Measurements from ENCODE around the gene KDELR3. TPM values are rescaled to one million over a fixed set of nuclear protein-coding genes. Genes with fewer than 3 reads are reported as not detected.

KDELR3 gene
- total RNA-seq, 1 experiment from 2014 or later = 11.6 TPM

DNA sequence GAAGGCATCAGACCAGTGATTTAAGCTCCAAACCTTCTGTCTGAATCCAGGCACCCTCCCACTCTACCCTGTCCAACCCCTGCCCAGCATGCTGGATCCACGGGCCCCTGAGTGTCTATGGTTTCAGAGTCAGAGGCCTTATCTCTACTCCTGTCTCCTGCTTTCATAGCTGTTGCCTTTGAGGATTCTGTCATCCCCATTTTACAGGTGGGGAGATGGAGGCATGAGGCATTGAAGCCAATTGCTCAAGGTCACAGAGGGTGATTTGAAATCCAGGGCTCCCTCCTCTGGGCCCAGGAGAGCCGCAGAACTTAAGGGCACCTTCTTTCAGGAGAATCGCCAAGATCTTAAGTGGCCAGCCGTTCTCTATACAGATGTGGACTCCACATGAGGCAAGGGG, 16.0 kb upstream of the KDELR3 start:
- POLR2A ChIA-PET = interaction anchor here (0.6 kb wide), 1 partner anchor 577 kb away, joined by 4 read pairs; no protein-coding TSS in a partner anchor
- no peaks in the 10 kb centered on the region for H3K27me3 ChIP-seq (ENCODE audit: control insufficient read depth, insufficient read depth, low read length)
- intact Hi-C loops (cut with micrococcal nuclease; ENCODE audit: unreplicated experiment) = no loop called here

DNA sequence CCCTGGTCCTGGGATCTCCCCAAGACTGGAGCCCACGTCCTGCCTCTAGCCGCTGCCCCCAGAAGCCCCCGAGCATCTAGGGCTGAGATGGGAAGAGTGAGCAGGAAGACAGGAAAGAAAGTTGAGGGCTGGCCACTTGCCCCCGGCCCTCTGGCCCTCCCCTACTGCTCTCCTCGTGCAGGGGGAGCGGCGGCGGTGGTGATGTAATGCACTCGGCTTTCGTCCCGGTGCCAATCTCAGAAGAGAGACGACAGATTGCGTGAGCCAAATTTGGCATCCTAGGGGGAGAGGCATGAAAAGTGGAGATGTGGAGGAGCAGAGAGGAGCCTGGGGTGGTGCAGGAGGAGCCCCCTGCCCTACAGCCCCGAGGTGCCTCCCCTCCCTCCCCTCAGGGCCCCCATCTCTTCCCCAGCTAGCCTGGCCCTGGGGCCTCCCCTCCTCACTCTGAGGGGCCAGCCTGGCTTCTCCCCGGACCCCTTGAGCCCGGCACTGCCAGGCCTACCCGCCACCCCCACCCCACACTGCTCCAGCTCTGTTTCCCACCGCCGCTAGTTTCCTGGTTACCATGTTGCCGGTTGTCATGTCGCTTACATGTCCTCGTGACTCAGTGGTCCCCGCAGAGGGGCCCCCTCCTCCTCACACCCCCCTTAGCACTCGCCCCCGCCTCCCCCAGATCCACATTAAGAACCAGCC, 15.4 kb upstream of the KDELR3 start:
- intact Hi-C loops (cut with micrococcal nuclease; ENCODE audit: unreplicated experiment) (no loop called here), in situ Hi-C loops (cut with HindIII; ENCODE audit: low pct_unique_long_range_greater_than_20kb, low sequenced_read_pairs) (no loop called here)
- no peak for ATAC-seq
- Histone ChIP-seq H3K4me3 (ENCODE audit: low read depth in 2 of 2, low read length in 2 of 2) (no peak overlapping the region), H3K27me3 (ENCODE audit: control insufficient read depth, insufficient read depth, low read length) (no peaks in the 10 kb centered on the region), H3K27ac (ENCODE audit: low read length) (no peak overlapping the region), H3K36me3 (ENCODE audit: control insufficient read depth, insufficient read depth, low read length) (no peaks in the 10 kb centered on the region), H3K4me1 (ENCODE audit: control insufficient read depth, insufficient read depth, low read length) (no peaks in the 10 kb centered on the region), H3K9me3 (ENCODE audit: control insufficient read depth, insufficient read depth, low read depth, low read length) (no peaks in the 10 kb centered on the region)
- BruUV-seq (replicated peaks) = no TSS peak
- POLR2A ChIA-PET = no interaction called here
- no peak for TF ChIP-seq TCF7L2 (IDR thresholded peaks at IDR 0.05; ENCODE audit: low read depth, low read length)
- no peak for TF ChIP-seq POLR2AphosphoS5 (IDR thresholded peaks at IDR 0.05; ENCODE audit: low read depth, low read length)
- TF ChIP-seq, protein P1, sequence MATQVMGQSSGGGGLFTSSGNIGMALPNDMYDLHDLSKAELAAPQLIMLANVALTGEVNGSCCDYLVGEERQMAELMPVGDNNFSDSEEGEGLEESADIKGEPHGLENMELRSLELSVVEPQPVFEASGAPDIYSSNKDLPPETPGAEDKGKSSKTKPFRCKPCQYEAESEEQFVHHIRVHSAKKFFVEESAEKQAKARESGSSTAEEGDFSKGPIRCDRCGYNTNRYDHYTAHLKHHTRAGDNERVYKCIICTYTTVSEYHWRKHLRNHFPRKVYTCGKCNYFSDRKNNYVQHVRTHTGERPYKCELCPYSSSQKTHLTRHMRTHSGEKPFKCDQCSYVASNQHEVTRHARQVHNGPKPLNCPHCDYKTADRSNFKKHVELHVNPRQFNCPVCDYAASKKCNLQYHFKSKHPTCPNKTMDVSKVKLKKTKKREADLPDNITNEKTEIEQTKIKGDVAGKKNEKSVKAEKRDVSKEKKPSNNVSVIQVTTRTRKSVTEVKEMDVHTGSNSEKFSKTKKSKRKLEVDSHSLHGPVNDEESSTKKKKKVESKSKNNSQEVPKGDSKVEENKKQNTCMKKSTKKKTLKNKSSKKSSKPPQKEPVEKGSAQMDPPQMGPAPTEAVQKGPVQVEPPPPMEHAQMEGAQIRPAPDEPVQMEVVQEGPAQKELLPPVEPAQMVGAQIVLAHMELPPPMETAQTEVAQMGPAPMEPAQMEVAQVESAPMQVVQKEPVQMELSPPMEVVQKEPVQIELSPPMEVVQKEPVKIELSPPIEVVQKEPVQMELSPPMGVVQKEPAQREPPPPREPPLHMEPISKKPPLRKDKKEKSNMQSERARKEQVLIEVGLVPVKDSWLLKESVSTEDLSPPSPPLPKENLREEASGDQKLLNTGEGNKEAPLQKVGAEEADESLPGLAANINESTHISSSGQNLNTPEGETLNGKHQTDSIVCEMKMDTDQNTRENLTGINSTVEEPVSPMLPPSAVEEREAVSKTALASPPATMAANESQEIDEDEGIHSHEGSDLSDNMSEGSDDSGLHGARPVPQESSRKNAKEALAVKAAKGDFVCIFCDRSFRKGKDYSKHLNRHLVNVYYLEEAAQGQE (IDR thresholded peaks at IDR 0.05; ENCODE audit: insufficient read depth in 1 of 2, low read depth in 2 of 2, low read length in 1 of 2) = no peak
- TF ChIP-seq, protein P2, sequence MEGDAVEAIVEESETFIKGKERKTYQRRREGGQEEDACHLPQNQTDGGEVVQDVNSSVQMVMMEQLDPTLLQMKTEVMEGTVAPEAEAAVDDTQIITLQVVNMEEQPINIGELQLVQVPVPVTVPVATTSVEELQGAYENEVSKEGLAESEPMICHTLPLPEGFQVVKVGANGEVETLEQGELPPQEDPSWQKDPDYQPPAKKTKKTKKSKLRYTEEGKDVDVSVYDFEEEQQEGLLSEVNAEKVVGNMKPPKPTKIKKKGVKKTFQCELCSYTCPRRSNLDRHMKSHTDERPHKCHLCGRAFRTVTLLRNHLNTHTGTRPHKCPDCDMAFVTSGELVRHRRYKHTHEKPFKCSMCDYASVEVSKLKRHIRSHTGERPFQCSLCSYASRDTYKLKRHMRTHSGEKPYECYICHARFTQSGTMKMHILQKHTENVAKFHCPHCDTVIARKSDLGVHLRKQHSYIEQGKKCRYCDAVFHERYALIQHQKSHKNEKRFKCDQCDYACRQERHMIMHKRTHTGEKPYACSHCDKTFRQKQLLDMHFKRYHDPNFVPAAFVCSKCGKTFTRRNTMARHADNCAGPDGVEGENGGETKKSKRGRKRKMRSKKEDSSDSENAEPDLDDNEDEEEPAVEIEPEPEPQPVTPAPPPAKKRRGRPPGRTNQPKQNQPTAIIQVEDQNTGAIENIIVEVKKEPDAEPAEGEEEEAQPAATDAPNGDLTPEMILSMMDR (IDR thresholded peaks at IDR 0.05) = no peak
- TF ChIP-seq SIN3A (IDR thresholded peaks at IDR 0.05; ENCODE audit: borderline replicate concordance, insufficient read depth, low read depth, low read length) = no peak
- CTCF ChIA-PET = no interaction called here
- DNase-seq (ENCODE audit: low read depth, low spot score) = no peak

More for the DNA sequence above, 16.0 kb upstream of the KDELR3 start:
- TF ChIP-seq POLR2AphosphoS5 (IDR thresholded peaks at IDR 0.05; ENCODE audit: low read depth, low read length) (no peak), TCF7L2 (IDR thresholded peaks at IDR 0.05; ENCODE audit: low read depth, low read length) (no peak)
- TF ChIP-seq, protein P1 (IDR thresholded peaks at IDR 0.05; ENCODE audit: insufficient read depth in 1 of 2, low read depth in 2 of 2, low read length in 1 of 2) = no peak
- TF ChIP-seq, protein P2 (IDR thresholded peaks at IDR 0.05) = no peak
- no peaks in the 10 kb centered on the region for H3K4me1 ChIP-seq (ENCODE audit: control insufficient read depth, insufficient read depth, low read length)
- BruUV-seq (replicated peaks) = no TSS peak
- no peak overlapping the region for H3K4me3 ChIP-seq (ENCODE audit: low read depth in 2 of 2, low read length in 2 of 2)
- CTCF ChIA-PET = interaction anchor here (0.6 kb wide), 1 partner anchor 16 kb away, joined by 3 read pairs; no protein-coding TSS in a partner anchor
- in situ Hi-C loops (cut with HindIII; ENCODE audit: low pct_unique_long_range_greater_than_20kb, low sequenced_read_pairs) = no loop called here
- DNase-seq (ENCODE audit: low read depth, low spot score) (no peak), ATAC-seq (no peak)
- no peaks in the 10 kb centered on the region for H3K36me3 ChIP-seq (ENCODE audit: control insufficient read depth, insufficient read depth, low read length)
- H3K27ac ChIP-seq (ENCODE audit: low read length) = no peak overlapping the region
- H3K9me3 ChIP-seq (ENCODE audit: control insufficient read depth, insufficient read depth, low read depth, low read length) = no peaks in the 10 kb centered on the region

Data from Panc1 (cell line).